Putamen (tissue), 1 donor: ENCODE data around the gene ASXL1.
"Not testable (repeated sequence)": the region's sequence is repeated elsewhere in the genome, so short reads cannot be mapped to it uniquely, and the experiment has no call there.

ENCODE experiments used
- DNase-seq: peaks from one replicate; pipeline ENCODE4 v3.0.0-alpha.2; 2016; ENCODE audit warnings: low spot score

The ASXL1 gene

DNA sequence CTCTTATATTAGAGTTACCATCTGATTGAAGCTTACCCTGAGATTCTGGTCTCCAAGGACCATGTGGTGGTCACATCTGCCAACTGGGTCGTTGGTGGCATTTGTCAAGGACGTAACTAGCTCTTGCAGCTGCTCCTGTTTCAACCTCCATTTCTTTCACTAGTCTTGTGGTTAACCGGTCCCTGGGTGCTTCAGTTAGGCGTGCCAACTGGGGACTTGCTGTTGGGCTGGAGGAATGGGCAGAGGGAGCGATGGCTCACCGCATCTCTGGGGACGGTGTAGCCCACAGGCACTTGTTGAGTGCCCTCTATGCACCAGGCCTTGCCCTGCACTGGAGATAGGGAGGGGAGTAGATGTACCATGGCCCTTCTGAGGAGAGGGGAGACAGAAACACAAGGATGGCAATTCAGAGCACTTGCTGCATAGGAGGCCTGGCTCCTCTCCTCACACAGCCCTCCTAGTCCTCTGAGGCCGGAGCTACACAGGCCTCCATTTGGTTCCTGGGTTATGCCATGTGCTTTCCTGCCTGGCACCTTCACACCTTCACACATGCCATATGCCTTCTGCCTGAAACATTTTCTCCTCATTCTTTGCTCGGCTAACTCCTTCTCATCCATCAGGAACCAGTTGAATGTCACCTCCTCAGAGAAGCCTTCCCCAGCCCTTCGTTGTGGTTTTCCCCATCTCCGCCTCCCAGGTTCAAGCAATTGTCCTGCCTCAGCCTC, 20.0 kb upstream of the ASXL1 start:
- no peak for DNase-seq

DNA sequence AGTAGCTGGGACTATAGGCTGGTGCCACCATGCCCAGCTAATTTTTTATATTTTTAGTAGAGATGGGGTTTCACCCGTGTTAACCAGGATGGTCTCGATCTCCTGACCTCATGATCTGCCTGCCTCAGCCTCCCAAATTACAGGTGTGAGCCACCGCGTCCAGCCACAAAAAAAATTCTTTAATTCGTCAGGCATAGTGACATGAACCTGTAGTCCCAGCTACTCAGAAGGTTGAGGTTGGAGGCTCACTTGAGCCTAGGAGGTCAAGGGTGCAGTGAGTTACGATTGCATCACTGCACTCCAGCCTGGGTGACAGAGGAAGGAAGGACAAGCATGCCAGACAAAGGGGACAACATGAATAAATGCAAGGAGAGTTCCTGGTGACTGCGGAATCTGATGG, 19.5 kb upstream of the ASXL1 start:
- DNase-seq = no peak

GRCh38 chr20:32339116-32339515, 19.0 kb upstream of the ASXL1 start:
- no peak for DNase-seq

DNA sequence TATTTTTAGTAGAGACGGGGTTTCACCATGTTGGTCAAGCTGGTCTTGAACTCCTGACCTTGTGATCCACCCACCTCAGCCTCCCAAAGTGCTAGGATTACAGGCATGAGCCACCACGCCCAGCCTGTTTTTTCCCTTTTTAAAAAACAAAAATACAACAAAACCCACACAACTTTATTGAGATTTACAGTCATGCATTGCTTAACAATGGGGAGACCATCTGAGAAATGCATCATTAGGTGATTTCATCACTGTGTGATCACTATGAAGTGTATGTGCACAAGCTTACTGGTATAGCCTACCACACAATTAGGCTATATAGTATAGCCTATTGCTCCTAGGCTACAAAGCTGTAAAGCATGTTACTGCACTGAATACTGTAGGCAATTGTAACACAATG, 17.1 kb upstream of the ASXL1 start:
- not testable (repeated sequence) for DNase-seq

GRCh38 chr20:32343439-32343838, 14.7 kb upstream of the ASXL1 start:
- DNase-seq = no peak

DNA sequence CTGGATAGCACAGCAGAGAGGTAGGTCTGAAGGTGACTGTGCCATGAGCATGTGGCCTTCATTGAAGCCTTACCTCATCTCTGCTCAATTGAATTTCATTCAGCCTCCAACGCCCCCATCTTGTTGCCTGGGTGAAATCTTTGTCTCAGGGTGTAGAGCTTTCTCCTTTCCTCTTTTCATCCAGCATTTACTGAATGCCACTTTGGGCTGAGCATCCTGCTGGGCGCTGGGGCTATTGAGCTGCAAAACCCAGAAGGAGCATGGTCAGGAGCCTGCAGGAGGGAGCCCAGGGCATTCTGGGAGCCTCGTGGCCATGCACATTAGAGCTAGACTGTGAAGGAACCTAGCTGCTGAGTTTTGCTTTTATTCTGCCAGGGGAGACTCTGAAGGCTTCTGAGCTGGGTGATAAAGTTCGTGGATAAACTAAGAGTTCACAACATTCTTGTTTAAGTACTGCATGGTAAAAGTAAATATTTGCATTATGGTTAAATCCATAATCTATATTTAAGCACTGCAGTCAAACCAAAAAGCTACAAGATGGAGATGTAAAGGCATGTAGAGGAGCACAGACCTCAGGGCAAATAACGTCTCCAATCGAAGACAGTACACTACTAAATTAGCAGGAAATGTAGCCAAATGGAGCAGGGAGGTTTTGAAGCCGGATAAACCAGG, 13.2 kb upstream of the ASXL1 start:
- no peak for DNase-seq

- no peak for DNase-seq
Measured at GRCh38 chr20:32348207-32348606, 9.9 kb upstream of the ASXL1 start.

GRCh38 chr20:32350421-32350820, 7.7 kb upstream of the ASXL1 start:
- DNase-seq = no peak

DNA sequence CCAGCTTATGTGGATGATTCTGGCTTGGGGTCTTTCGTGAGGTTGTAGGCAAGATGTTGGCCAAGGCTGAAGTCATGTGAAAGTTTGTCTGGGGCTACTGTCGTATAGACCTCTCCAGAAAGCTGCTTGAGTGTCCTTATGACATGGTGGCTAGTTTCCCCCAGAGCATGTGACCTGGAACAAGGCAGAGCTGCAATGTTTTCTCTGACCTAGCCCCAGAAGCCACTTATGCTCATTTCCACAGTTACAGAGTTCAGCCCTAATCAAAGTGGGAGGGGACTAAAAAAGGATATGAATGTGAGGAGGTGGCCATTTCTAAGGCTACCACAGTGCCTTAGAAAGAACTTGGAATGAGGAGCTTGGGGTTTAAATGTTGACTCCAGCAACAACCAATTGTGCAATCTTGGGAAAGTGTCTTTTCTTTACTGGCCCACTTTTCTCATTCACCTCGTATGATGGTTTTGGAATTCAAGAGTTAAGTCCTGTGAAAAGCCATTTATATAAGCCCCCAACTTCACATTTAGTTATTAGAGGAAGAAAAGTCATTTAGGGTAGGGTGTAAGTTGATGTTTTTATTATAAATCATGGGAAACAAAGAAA, 5.9 kb upstream of the ASXL1 start:
- DNase-seq = no peak

DNA sequence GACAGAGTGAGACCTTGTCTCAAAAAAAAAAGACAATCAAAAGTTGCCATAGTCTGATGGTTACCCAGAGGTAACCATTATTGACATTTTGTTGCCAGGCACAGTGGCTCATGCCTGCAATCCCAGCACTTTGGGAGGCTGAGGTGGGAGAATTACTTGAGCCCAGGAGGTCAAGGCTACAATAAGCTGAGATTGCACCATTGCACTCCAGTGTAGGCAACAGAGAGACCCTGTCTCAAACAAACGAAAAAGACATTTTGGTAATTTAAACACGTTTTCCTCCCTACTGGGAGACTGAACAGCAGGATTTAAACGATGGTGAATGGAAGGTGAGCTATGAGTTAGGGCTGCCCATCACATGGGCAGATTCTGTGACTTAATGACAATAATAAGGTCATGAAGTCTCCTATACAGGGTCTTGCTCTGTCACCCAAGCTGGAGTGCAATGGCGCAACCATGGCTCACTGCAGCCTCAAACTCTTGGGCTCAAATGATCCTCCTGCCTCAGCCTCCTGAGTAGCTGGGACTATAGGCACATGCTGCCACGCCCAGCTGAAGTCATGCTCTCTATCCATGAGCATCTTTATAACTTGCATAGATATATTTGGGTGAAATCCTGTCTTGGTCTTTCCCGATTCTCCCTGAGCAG, 4.2 kb upstream of the ASXL1 start:
- DNase-seq = no peak

DNA sequence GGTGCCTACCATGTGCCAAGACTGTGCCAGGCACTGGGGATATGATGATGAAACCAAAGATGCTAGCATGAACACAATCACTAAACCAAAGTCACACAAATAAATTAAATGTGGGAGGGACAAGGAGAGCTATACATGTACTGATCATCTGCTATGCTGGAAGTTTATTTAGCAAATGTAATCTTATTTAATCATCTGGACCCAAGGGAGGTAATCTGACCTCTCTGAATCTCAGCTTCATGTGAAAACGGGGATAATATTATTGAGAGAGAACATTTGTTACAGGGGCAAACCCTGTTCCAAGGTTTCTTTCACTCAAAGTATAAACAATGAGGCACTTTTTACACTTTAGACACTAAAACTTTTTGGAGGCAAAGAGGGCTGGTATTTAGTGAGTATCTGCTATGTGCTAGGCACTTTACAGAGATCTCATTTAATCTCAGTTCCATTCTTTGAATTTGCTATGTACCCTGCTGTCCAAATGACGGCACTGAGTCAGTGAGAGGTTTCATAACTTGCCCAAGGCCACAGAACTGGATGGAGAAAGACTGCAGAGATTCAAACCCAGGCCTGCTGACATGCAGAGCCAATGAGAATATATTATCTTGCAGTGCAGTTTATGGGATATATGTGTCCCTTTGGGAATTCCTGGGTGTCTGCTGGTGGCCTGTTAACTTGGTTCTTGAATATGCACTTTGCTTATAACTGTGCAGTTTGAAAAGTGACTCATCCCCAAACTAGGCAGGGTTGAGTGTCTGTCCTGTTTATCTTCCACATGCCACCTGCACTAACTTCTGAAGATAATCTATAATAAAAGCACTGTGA, 3.3 kb upstream of the ASXL1 start:
- no peak for DNase-seq

- DNase-seq = no peak
Measured at GRCh38 chr20:32355417-32355841, 2.7 kb upstream of the ASXL1 start.

DNA sequence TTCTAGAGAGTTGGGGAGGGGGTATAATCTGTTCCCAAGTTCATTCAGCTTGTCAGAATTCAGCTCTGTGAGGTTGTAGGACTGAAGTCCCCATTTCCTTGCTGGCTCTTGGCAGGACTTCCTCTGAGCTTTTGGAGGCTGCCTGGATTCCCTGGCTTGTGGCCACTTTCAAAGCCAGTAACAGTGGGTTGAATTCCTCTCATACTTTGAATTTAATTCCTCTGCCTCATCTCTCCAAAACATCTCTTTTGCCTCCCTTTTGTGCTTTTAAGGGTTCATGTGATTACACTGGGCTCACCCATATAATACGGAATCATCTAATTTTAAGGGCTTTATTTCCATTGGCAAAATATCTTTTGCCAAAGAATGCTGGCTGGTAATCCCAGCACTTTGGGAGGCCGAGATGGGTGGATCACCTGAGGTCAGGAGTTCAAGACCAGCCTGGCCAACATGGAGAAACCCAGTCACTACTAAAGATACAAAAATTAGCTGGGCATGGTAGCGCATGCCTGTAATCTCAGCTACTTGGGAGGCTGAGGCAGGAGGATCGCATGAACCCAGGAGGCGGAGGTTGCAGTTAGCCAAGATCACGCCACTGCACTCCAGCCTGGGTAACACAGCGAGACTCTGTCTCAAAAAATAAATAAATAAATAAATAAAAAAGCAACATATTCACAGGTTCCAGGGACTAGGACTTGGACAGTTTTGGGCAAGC, 2.1 kb upstream of the ASXL1 start:
- not testable (repeated sequence) for DNase-seq

DNA sequence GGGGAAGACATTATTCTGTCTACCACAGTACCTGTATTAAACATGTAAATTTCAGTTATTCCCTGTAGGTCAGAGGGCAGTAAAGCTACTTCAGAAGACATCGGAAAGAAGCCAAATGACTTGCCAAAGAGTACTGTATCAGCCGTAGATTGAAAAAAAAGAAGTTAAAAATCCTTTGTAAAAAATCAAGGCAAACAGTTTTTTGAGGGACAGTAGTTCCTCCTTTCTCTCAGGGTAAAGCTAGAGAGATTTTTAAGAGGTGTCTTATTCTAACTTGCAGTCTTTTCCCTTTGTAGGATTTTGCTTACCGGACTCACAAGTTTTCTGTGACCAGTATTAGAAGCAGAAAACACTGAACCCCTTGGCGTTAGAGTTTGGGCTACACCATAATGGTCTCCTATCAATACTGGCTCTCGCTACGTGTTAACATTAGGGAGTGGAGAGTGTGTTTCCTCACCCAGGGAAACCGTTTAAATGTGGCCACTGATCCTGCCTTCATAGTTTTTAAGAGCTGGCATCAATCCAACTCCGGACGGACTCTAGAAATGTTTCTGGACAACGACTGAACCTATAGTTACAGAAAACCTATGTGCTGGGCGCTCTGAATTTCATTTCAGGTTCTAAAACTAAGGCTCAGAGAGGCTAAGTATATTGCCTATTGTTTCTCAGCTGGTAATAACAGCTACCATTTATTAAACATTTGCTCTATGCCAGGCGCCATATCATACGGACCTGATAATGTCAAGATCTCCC, 1.3 kb upstream of the ASXL1 start:
- no peak for DNase-seq

GRCh38 chr20:32357375-32357868, 709 bp upstream of the ASXL1 start:
- no peak for DNase-seq

DNA sequence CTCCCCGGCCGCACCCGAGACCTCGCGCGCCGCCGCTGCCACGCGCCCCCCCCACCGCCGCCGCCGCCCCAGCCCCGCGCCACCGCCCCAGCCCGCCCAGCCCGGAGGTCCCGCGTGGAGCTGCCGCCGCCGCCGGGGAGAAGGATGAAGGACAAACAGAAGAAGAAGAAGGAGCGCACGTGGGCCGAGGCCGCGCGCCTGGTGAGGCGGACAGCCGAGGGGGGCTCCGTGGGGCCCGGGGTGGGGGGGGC, 426 bp downstream of the ASXL1 start:
- no peak for DNase-seq

DNA sequence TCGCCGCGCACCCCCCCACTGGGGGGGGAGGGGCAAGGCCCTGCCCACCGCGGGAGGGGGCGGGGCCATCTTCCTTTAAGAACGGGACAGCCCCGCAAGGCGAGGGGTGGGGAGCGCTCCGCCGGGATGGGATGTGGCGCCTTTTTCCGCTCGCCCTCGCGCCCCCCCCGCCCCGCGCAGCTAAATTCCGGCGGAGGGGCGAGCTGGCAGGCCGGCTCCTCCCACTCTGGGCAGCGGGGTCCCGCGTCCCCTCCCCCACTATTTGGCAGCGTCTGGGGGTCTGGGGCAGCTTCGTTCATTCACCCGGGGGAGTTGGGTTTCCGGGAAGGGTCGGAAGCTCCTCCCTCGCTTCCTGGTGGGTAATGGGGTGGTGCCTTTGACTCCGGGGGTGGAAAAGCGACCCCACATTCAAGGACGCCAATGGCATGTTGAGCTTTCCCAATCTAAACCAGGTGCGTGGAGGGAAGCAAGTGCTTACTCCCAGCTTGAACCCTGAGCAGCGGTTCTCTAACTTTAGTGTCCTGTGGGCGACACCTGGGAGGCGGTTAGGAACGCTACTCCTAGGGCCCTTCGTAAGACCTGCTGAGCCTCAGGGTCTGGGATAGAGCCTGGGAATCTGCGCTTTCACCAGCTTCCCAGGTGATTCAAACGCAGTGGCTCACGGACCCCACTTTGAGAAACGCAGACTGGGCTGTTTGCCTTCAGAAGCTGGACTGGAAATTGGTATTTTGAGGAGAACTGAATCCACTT, 927 bp downstream of the ASXL1 start:
- peak; percentile 70 for DNase-seq

GRCh38 chr20:32359633-32360332, 1.7 kb downstream of the ASXL1 start:
- peak; percentile 52 for DNase-seq

DNA sequence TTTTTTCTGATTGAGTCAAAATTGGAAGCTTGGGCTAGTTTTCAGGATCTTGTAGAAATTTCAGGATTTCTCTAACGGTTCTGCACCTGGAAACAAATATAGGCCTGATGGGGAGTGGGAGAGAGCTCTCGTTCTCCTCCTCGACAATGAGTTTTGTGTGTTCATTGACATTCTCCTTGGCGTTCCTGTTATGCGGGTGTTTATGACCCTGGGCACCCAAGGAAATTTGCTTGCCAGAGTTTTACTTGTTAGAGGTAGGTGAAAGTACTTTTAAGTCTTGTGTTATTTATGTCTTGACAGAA, 2.2 kb downstream of the ASXL1 start:
- no peak for DNase-seq
